Liver (tissue), 9 donors: Measurements from ENCODE around the gene FRZB. TPM values are rescaled to one million over a fixed set of nuclear protein-coding genes. Genes with fewer than 3 reads are reported as not detected.

Source experiments
- DNase-seq: peaks from one replicate; pipeline ENCODE4 v3.0.0-alpha.2; 2017; ENCODE audit warnings: low spot score
- H3K27ac ChIP-seq, 2 donors: one replicate each; pipeline ENCODE4 v1.7.0; 2013; ENCODE audit warnings: inconsistent platforms in 2 of 2, low read length in 2 of 2, control low read depth in 1 of 2, low read depth in 1 of 2, mild to moderate bottlenecking in 1 of 2
- H3K27me3 ChIP-seq, 4 donors: one replicate each; pipeline versions ENCODE4 v1.6.1 to v1.7.0; 2013; ENCODE audit warnings: low read length in 3 of 4, inconsistent platforms in 1 of 4, mild to moderate bottlenecking in 1 of 4, moderate library complexity in 1 of 4; ENCODE audit not compliant: control insufficient read depth in 4 of 4, insufficient read depth in 4 of 4
- H3K36me3 ChIP-seq, 4 donors: one replicate each; pipeline versions ENCODE4 v1.6.1 to v1.7.0; 2013; ENCODE audit warnings: low read length in 3 of 4, mild to moderate bottlenecking in 3 of 4, low read depth in 1 of 4, moderate library complexity in 1 of 4; ENCODE audit not compliant: control insufficient read depth in 4 of 4, insufficient read depth in 3 of 4
- H3K4me1 ChIP-seq, 4 donors: one replicate each; pipeline versions ENCODE4 v1.6.1 to v1.7.0; 2013; ENCODE audit warnings: low read length in 3 of 4, mild to moderate bottlenecking in 3 of 4, moderate library complexity in 1 of 4; ENCODE audit not compliant: control insufficient read depth in 4 of 4, insufficient read depth in 4 of 4
- H3K4me3 ChIP-seq, 3 donors: one replicate each; pipeline versions ENCODE4 v1.6.1 to v1.7.0; 2013; ENCODE audit warnings: low read length in 3 of 3, control low read depth in 1 of 3, low read depth in 1 of 3, mild to moderate bottlenecking in 1 of 3
- H3K9ac ChIP-seq, 2 donors: one replicate each; pipeline ENCODE4 v1.7.0; 2013; ENCODE audit warnings: low read length in 2 of 2, mild to moderate bottlenecking in 2 of 2, moderate library complexity in 2 of 2, control low read depth in 1 of 2, low read depth in 1 of 2
- H3K9me3 ChIP-seq, 4 donors: one replicate each; pipeline versions ENCODE4 v1.6.1 to v1.7.0; 2013; ENCODE audit warnings: low read length in 3 of 4; ENCODE audit not compliant: control insufficient read depth in 4 of 4
- EGR1 ChIP-seq, 2 donors: IDR thresholded peaks; 2 replicates each; pipeline ENCODE4 v1.6.1; 2016 to 2018; ENCODE audit warnings: antibody characterized with exemption in 2 of 2, low read depth in 2 of 2
- FOXA1 ChIP-seq: IDR thresholded peaks from 2 replicates; pipeline ENCODE4 v1.6.1; 2016; ENCODE audit warnings: antibody characterized with exemption
- FOXA2 ChIP-seq: IDR thresholded peaks from 2 replicates; pipeline ENCODE4 v1.6.1; 2016; ENCODE audit warnings: antibody characterized with exemption
- GABPA ChIP-seq, 2 donors: IDR thresholded peaks in 1 of 2; conservative IDR thresholded peaks in 1 of 2; 2 replicates each; pipeline ENCODE4 v1.6.1; 2016; ENCODE audit warnings: antibody characterized with exemption in 2 of 2, mild to moderate bottlenecking in 1 of 2, moderate library complexity in 1 of 2
- HNF4A ChIP-seq, 2 donors: conservative IDR thresholded peaks; 2 replicates each; pipeline ENCODE4 v1.6.1; 2016; ENCODE audit warnings: antibody characterized with exemption in 2 of 2, mild to moderate bottlenecking in 2 of 2
- HNF4G ChIP-seq: IDR thresholded peaks from 2 replicates; pipeline ENCODE4 v1.6.1; 2016; ENCODE audit warnings: antibody characterized with exemption
- NR2F2 ChIP-seq: IDR thresholded peaks from 2 replicates; pipeline ENCODE4 v1.6.1; 2016; ENCODE audit warnings: antibody characterized with exemption
- RAD21 ChIP-seq, 2 donors: IDR thresholded peaks; 2 replicates each; pipeline ENCODE4 v1.6.1; 2016; ENCODE audit warnings: antibody characterized with exemption in 2 of 2, mild to moderate bottlenecking in 2 of 2
- REST ChIP-seq: IDR thresholded peaks from 2 replicates; pipeline ENCODE4 v1.6.1; 2016; ENCODE audit warnings: antibody characterized with exemption, mild to moderate bottlenecking
- RXRA ChIP-seq, 2 donors: IDR thresholded peaks; 2 replicates each; pipeline ENCODE4 v1.6.1; 2017 to 2018; ENCODE audit warnings: antibody characterized with exemption in 2 of 2, mild to moderate bottlenecking in 1 of 2
- TAF1 ChIP-seq: conservative IDR thresholded peaks from 2 replicates; pipeline ENCODE4 v1.6.1; 2016; ENCODE audit warnings: antibody characterized with exemption, mild to moderate bottlenecking
- YY1 ChIP-seq: IDR thresholded peaks from 2 replicates; pipeline ENCODE4 v1.6.1; 2016; ENCODE audit warnings: antibody characterized with exemption, mild to moderate bottlenecking
- WGBS: extraction: QIAGEN DNeasy Blood & Tissue Kit; methylation state at CpG from one replicate; pipeline ENCODE4 v1.1.7; 2013; 5-methylcytosine and 5-hydroxymethylcytosine counted together
- polyA plus RNA-seq, 2 donors: library from polyadenylated mRNA; stranded (reverse) in 1 of 2; unstranded in 1 of 2; fragments of 200-250 nt in 1 of 2; fragments of >200 nt in 1 of 2; fragmentation: Nextera tagmentation in 1 of 2; extraction: Ambion mirVana in 1 of 2; gene quantifications; one replicate each; pipeline versions ENCODE4 v1.2.1 to v1.2.3, GENCODE V29; 2013 to 2015
- total RNA-seq, 2 donors: library from RNA; depleted of rRNA; stranded (reverse); fragments of >200 nt; gene quantifications; one replicate each; pipeline ENCODE4 v1.2.3, GENCODE V29; 2014
- TF ChIP-seq, protein P1 (sequence below): IDR thresholded peaks from 2 replicates; pipeline ENCODE4 v1.6.1; 2016; ENCODE audit warnings: antibody characterized with exemption
- TF ChIP-seq, protein P2 (sequence below): IDR thresholded peaks from 2 replicates; pipeline ENCODE4 v1.6.1; 2016; ENCODE audit warnings: antibody characterized with exemption
- donor health status: healthy.
- donor health status: healthy.
- donor health status: healthy.
- donor health status: healthy.
- donor health status: healthy.

The FRZB gene
- total and polyA plus RNA-seq, 4 donors = 0.17 to 1.0 (median 0.54) TPM

- TF ChIP-seq REST = no peak
- no peak for TF ChIP-seq EGR1 (IDR thresholded peaks at IDR 0.05; ENCODE audit: low read depth in 2 of 2)
- TF ChIP-seq GABPA (IDR thresholded peaks at IDR 0.05 in 1 of 2, conservative IDR thresholded peaks at IDR 0.05 in 1 of 2) = no peak
- TF ChIP-seq TAF1 = no peak
- no peak for TF ChIP-seq HNF4A (conservative IDR thresholded peaks at IDR 0.05)
- no peak for TF ChIP-seq RAD21 (IDR thresholded peaks at IDR 0.05)
- no peak for TF ChIP-seq HNF4G
- TF ChIP-seq RXRA (IDR thresholded peaks at IDR 0.05) = no peak
Observed at GRCh38 chr2:182904844-182905243, 38.4 kb upstream of the FRZB start (continued).

- H3K4me1 ChIP-seq = no peaks in the 10 kb centered on the region
- TF ChIP-seq REST (no peak), RXRA (IDR thresholded peaks at IDR 0.05) (no peak), NR2F2 (no peak), YY1 (no peak), FOXA1 (no peak), FOXA2 (no peak), EGR1 (IDR thresholded peaks at IDR 0.05; ENCODE audit: low read depth in 2 of 2) (no peak)
- TF ChIP-seq, protein P1, sequence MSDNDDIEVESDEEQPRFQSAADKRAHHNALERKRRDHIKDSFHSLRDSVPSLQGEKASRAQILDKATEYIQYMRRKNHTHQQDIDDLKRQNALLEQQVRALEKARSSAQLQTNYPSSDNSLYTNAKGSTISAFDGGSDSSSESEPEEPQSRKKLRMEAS = no peak
- TF ChIP-seq, protein P2, sequence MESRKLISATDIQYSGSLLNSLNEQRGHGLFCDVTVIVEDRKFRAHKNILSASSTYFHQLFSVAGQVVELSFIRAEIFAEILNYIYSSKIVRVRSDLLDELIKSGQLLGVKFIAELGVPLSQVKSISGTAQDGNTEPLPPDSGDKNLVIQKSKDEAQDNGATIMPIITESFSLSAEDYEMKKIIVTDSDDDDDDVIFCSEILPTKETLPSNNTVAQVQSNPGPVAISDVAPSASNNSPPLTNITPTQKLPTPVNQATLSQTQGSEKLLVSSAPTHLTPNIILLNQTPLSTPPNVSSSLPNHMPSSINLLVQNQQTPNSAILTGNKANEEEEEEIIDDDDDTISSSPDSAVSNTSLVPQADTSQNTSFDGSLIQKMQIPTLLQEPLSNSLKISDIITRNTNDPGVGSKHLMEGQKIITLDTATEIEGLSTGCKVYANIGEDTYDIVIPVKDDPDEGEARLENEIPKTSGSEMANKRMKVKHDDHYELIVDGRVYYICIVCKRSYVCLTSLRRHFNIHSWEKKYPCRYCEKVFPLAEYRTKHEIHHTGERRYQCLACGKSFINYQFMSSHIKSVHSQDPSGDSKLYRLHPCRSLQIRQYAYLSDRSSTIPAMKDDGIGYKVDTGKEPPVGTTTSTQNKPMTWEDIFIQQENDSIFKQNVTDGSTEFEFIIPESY = no peak
- no peak overlapping the region for H3K9ac ChIP-seq
- no peaks in the 10 kb centered on the region for H3K9me3 ChIP-seq
- no peak overlapping the region for H3K4me3 ChIP-seq
- H3K27me3 ChIP-seq = no peaks in the 10 kb centered on the region
- no peak for DNase-seq
- H3K36me3 ChIP-seq = no peaks in the 10 kb centered on the region
- H3K27ac ChIP-seq = no peak overlapping the region
- WGBS = 94% methylated on average over 2 of the region's 2 CpGs
Observed at GRCh38 chr2:182903566-182903965, 37.1 kb upstream of the FRZB start.
